Loucy (cell line): ENCODE results near the gene C1QTNF8.

Experiments
- EZH2phosphoT487 ChIP-seq: fragments of 200-600 bp; IDR thresholded peaks from 2 replicates; pipeline ENCODE4 v1.6.1; 2018; ENCODE audit warnings: antibody characterized with exemption, mild to moderate bottlenecking, moderate library complexity, borderline replicate concordance
- TF ChIP-seq, protein P1 (sequence below): fragments of 200-600 bp; sonication (generic); conservative IDR thresholded peaks from 2 replicates; pipeline ENCODE4 v1.5.1; 2014; ENCODE audit warnings: mild to moderate bottlenecking, antibody characterized with exemption, low read length

DNA sequence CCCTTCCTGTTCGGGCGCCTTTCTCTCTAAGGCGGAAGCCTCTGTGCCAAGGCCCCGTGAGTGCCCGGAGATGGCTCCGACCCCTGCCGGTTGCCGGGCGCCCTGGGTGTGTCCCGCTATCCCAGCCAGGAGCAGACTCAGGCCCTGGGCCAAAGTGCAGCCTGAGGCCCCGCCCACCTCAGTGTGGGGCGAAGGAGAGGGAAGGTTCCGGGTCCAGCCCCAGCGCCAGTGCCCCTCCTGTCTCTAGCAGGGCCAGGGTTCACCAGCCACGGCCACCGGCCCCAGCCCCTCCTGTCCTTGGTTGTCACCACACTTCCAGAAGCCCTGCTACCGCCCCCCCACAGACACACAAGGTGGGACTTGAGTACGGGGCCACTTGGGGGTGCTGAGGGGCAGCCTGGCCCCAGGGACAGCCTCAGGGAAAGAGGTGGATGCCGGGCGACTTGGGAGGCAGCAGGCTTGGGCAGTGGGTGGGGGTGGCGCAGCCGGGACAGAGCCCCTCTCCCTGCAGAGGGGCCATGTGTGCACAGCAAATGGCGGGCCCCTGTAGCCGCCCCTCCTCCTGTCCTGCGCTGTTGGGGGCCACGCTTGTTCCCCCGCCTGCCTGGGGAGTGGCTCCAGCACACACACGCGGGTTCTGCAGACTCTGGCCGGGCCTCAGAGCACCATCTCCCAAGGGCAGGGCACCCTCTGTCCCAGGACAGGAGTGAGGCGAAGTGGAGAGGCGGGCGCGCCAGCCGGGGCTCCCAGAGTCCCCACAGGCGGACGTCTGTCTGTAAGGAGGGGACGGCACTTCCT lies 6.0 kb downstream of the C1QTNF8 start:
- TF ChIP-seq, protein P1, sequence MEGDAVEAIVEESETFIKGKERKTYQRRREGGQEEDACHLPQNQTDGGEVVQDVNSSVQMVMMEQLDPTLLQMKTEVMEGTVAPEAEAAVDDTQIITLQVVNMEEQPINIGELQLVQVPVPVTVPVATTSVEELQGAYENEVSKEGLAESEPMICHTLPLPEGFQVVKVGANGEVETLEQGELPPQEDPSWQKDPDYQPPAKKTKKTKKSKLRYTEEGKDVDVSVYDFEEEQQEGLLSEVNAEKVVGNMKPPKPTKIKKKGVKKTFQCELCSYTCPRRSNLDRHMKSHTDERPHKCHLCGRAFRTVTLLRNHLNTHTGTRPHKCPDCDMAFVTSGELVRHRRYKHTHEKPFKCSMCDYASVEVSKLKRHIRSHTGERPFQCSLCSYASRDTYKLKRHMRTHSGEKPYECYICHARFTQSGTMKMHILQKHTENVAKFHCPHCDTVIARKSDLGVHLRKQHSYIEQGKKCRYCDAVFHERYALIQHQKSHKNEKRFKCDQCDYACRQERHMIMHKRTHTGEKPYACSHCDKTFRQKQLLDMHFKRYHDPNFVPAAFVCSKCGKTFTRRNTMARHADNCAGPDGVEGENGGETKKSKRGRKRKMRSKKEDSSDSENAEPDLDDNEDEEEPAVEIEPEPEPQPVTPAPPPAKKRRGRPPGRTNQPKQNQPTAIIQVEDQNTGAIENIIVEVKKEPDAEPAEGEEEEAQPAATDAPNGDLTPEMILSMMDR: no peak
- TF ChIP-seq EZH2phosphoT487: no peak
